Stomach (tissue), 4 donors: ENCODE measurements around the gene TMCC1.

Source experiments
- POLR2A ChIP-seq, 4 donors: fragments of 450-650 bp; IDR thresholded peaks; one replicate each; pipeline ENCODE4 v1.6.1; 2016; ENCODE audit warnings: antibody characterized with exemption in 4 of 4, control low read depth in 2 of 4, mild to moderate bottlenecking in 1 of 4, moderate library complexity in 1 of 4
- TF ChIP-seq, protein P1 (sequence below), 7 experiments: fragments of 450-650 bp in 4 of 7; fragments of 200-600 bp in 3 of 7; sonication (generic) in 3 of 7; IDR thresholded peaks; one replicate each; pipeline ENCODE4 v1.5.1; 2016 to 2019; ENCODE audit warnings: antibody characterized with exemption in 7 of 7, control low read depth in 2 of 7, mild to moderate bottlenecking in 1 of 7

DNA sequence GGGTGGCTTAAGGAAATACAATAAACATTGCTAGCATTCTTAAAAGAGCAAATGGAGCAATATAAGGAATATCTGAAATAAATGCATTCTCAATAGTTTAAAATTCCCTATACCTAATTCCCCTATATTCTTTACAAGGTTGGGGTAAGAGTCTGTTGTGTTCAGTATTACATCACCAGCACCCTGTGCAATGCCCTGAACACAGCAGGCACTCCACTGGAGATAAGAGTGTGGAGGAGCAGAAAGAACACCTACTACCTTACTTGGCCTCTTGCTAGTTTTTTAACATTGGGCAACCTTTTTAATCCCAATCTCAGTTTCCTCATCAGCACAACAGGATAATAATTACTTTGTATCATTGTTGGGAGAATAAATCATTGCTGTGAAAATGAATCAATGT is 146.9 kb downstream of the TMCC1 start:
- no peak for TF ChIP-seq POLR2A (IDR thresholded peaks at IDR 0.05)
- TF ChIP-seq, protein P1, sequence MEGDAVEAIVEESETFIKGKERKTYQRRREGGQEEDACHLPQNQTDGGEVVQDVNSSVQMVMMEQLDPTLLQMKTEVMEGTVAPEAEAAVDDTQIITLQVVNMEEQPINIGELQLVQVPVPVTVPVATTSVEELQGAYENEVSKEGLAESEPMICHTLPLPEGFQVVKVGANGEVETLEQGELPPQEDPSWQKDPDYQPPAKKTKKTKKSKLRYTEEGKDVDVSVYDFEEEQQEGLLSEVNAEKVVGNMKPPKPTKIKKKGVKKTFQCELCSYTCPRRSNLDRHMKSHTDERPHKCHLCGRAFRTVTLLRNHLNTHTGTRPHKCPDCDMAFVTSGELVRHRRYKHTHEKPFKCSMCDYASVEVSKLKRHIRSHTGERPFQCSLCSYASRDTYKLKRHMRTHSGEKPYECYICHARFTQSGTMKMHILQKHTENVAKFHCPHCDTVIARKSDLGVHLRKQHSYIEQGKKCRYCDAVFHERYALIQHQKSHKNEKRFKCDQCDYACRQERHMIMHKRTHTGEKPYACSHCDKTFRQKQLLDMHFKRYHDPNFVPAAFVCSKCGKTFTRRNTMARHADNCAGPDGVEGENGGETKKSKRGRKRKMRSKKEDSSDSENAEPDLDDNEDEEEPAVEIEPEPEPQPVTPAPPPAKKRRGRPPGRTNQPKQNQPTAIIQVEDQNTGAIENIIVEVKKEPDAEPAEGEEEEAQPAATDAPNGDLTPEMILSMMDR (IDR thresholded peaks at IDR 0.05), result no peak
